ENCODE measurements around the gene RPTOR. TPM values are rescaled to one million over a fixed set of nuclear protein-coding genes. Genes with fewer than 3 reads are reported as not detected.

The RPTOR gene
- total RNA-seq, 4 donors from 2014 or later: 47.6 to 56.9 (median 55.4) TPM

DNA sequence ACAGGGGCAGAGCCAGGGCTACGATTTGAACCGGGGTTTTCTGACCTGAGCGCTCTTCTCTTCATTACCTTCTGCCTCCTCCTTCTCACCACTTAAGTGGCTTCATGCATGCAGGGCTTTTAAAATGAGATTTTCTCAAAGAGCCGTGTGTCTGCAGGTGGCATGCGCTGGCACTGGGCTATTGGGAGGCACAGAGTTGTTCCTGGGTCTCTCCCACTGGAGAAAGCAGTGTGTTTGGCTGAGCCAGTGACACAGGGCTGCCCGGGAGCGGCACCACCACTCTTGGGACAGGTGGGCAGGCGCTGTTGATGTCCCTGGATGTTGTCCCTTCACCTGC, 228.2 kb downstream of the RPTOR start:
- H3K4me3 ChIP-seq: peak overlapping the region in 2 of 4 donors; percentile 1 to 5
- in situ Hi-C loops (cut with MboI; ENCODE audit: low sequenced_read_pairs in 4 of 4): no loop called here
- H3K4me1 ChIP-seq: peaks cover 41 to 51% of the 10 kb centered on the region in 2 donors
- DNase-seq (peak in 1 of 2 donors; percentile 45), ATAC-seq (no peak)
- intact Hi-C loops (cut with DNase I; ENCODE audit: low total_unique reads): loop anchor here (1.0 to 5.0 kb wide), 2 partner anchors 22 to 84 kb away; no protein-coding TSS in a partner anchor
- H3K36me3 ChIP-seq: no peaks in the 10 kb centered on the region
- peak overlapping the region; percentile 88 to 97 (median 93) for H3K27ac ChIP-seq
- no peaks in the 10 kb centered on the region for H3K27me3 ChIP-seq
- TF ChIP-seq, protein P1, sequence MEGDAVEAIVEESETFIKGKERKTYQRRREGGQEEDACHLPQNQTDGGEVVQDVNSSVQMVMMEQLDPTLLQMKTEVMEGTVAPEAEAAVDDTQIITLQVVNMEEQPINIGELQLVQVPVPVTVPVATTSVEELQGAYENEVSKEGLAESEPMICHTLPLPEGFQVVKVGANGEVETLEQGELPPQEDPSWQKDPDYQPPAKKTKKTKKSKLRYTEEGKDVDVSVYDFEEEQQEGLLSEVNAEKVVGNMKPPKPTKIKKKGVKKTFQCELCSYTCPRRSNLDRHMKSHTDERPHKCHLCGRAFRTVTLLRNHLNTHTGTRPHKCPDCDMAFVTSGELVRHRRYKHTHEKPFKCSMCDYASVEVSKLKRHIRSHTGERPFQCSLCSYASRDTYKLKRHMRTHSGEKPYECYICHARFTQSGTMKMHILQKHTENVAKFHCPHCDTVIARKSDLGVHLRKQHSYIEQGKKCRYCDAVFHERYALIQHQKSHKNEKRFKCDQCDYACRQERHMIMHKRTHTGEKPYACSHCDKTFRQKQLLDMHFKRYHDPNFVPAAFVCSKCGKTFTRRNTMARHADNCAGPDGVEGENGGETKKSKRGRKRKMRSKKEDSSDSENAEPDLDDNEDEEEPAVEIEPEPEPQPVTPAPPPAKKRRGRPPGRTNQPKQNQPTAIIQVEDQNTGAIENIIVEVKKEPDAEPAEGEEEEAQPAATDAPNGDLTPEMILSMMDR (IDR thresholded peaks at IDR 0.05 in 4 of 5, conservative IDR thresholded peaks at IDR 0.05 in 1 of 5): no peak
- TF ChIP-seq POLR2A (IDR thresholded peaks at IDR 0.05): no peak
- H3K9me3 ChIP-seq: no peaks in the 10 kb centered on the region

DNA sequence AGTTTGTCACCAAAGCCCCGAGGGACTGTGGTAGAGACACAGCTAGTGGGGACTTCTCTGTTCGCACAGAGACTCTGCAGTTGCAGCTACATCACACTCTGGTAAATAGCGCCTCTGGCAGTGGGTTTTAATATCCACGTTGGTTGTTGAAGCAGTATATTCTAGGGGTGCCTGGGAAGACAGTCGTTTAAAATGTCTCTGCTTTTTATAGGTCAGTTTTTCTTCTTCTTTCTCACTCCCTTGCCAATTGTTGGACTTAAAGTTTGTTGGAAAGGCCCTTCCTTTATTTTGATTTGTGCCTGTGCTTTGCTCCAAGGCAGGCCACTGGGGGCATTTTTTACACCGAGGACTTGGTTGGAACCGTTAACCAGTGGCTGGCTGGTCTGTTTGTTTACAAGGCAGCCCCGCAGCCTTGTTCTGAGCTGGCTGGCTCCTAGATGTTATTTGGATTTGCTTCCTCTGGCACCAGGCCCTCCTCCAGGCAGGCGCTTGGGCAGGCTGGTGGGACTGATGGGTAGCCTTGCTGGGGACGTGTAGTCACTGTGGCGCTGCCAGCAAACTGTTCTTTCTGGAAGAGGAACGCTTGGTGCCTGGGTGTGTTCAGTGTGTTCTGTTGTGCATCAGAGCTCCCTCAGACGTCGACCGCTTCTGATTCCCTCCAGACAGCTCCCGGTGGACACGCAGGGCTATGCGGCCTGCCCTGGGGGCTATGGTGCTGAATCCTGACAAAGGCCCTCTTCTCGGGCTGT, 228.8 kb downstream of the RPTOR start:
- Histone ChIP-seq H3K27me3 (no peaks in the 10 kb centered on the region), H3K9me3 (no peaks in the 10 kb centered on the region), H3K4me1 (peaks cover 41 to 51% of the 10 kb centered on the region in 2 donors), H3K36me3 (no peaks in the 10 kb centered on the region), H3K4me3 (peak overlapping the region; percentile 19 to 34 (median 23)), H3K27ac (peak overlapping the region; percentile 88 to 97 (median 93))
- peak; percentile 81 to 82 for ATAC-seq
- TF ChIP-seq, protein P1 (IDR thresholded peaks at IDR 0.05 in 4 of 5, conservative IDR thresholded peaks at IDR 0.05 in 1 of 5): no peak
- peak; percentile 41 to 57 for TF ChIP-seq POLR2A (IDR thresholded peaks at IDR 0.05)
- in situ Hi-C loops (cut with MboI; ENCODE audit: low sequenced_read_pairs in 4 of 4) (no loop called here), intact Hi-C loops (cut with DNase I; ENCODE audit: low total_unique reads) (loop anchor here (1.0 to 5.0 kb wide), 2 partner anchors 22 to 84 kb away; no protein-coding TSS in a partner anchor)
- DNase-seq: peak; percentile 94 to 95

DNA sequence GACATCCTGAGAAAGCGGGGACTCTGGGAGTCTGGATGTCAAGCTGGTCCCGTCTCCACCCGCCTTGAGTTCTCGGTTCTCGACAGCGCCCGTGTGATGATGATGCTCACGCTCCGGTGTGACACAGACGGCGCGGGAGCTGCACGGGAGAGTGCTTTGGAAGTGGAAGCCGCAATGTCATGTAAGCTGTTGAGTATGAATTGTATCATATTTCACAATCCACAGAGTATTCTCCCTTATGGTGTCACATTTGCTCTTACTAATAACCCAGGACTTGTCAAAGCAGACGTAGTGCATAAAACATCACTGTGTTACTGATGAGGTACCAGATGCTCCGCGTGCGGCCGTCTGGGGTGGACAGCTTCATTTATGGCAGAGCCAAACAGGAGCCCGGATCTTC, 229.5 kb downstream of the RPTOR start:
- H3K9me3 ChIP-seq: no peaks in the 10 kb centered on the region
- DNase-seq: peak; percentile 72 to 76
- H3K36me3 ChIP-seq: no peaks in the 10 kb centered on the region
- peak overlapping the region; percentile 88 to 97 (median 93) for H3K27ac ChIP-seq
- in situ Hi-C loops (cut with MboI; ENCODE audit: low sequenced_read_pairs in 4 of 4): no loop called here
- peak; percentile 57 to 70 for ATAC-seq
- intact Hi-C loops (cut with DNase I; ENCODE audit: low total_unique reads): loop anchor here (2.0 to 5.0 kb wide), 2 partner anchors 19 to 83 kb away; no protein-coding TSS in a partner anchor
- no peaks in the 10 kb centered on the region for H3K27me3 ChIP-seq
- H3K4me3 ChIP-seq: peak overlapping the region; percentile 10 to 34 (median 20)
- TF ChIP-seq, protein P1 (IDR thresholded peaks at IDR 0.05 in 4 of 5, conservative IDR thresholded peaks at IDR 0.05 in 1 of 5): no peak
- TF ChIP-seq POLR2A (IDR thresholded peaks at IDR 0.05): peak; percentile 38 to 43
- peaks cover 41 to 51% of the 10 kb centered on the region in 2 donors for H3K4me1 ChIP-seq

DNA sequence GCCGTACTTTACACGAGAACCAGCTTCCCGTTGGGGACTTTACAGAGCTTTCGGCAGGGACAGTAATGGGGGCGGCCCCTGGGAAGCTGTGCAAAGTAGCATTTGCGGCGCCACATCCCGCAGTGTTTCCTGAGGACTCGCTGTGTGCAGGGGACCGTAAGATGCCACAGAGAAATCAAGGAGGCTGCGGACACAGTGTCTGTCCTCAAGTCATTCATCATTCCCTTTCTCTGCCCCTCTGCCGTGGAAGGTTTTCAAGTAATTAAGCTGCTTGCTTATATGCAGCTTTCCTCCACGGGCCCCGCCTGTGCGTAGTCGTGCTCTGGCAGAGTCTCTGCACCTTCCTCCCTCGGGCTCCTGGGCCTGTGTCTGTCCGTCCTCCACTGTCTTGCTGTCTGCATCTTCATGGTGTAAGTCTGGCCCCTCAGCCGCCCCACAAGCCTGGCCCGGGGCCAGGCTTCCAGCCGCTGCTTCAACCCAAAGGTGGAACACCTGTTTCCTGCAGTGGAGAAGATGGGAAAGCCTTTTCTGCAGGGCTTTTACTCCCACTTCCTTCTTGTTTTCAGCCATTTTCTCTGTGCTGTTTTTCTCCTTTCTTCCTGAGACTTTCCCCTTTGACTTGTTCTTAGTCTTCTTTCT, 230.1 kb downstream of the RPTOR start:
- intact Hi-C loops (cut with DNase I; ENCODE audit: low total_unique reads) (loop anchor here (2.0 to 5.0 kb wide), 2 partner anchors 18 to 83 kb away; no protein-coding TSS in a partner anchor), in situ Hi-C loops (cut with MboI; ENCODE audit: low sequenced_read_pairs in 4 of 4) (no loop called here)
- Histone ChIP-seq H3K4me3 (peak overlapping the region in 2 of 4 donors; percentile 19 to 22), H3K9me3 (no peaks in the 10 kb centered on the region), H3K27ac (peak overlapping the region; percentile 88 to 97 (median 93)), H3K4me1 (peaks cover 42 to 51% of the 10 kb centered on the region in 2 donors), H3K27me3 (no peaks in the 10 kb centered on the region), H3K36me3 (no peaks in the 10 kb centered on the region)
- DNase-seq: no peak
- TF ChIP-seq, protein P1 (IDR thresholded peaks at IDR 0.05 in 4 of 5, conservative IDR thresholded peaks at IDR 0.05 in 1 of 5): no peak
- TF ChIP-seq POLR2A (IDR thresholded peaks at IDR 0.05): no peak
- ATAC-seq: no peak

All from gastrocnemius medialis (tissue), 4 donors.